Mesothelial cell of epicardium (in vitro differentiated cells): ENCODE data around the gene XIRP2. TPM values are rescaled to one million over a fixed set of nuclear protein-coding genes. Genes with fewer than 3 reads are reported as not detected.

ENCODE experiments used
- DNase-seq, 2 experiments: peaks; one replicate each; pipeline ENCODE4 v3.0.0; 2021; ENCODE audit warnings: low spot score in 2 of 2; ENCODE audit not compliant: unreplicated experiment in 2 of 2
- H3K27ac Mint-ChIP-seq: 2 replicates; pipeline ENCODE4 v1.8.0; 2021; ENCODE audit warnings: mixed read lengths
- H3K27me3 Mint-ChIP-seq: 2 replicates; pipeline ENCODE4 v1.8.0; 2021; ENCODE audit warnings: low read depth, mixed read lengths
- H3K36me3 Mint-ChIP-seq: 2 replicates; pipeline ENCODE4 v1.8.0; 2021; ENCODE audit warnings: mixed read lengths
- H3K4me1 Mint-ChIP-seq: 2 replicates; pipeline ENCODE4 v1.8.0; 2021; ENCODE audit warnings: mixed read lengths
- H3K4me3 Mint-ChIP-seq: 2 replicates; pipeline ENCODE4 v1.8.0; 2021; ENCODE audit warnings: mild to moderate bottlenecking, moderate library complexity, mixed read lengths
- H3K9me3 Mint-ChIP-seq: 2 replicates; pipeline ENCODE4 v1.8.0; 2021; ENCODE audit warnings: mixed read lengths
- total RNA-seq: library from RNA; stranded (reverse); gene quantifications from 3 replicates; pipeline ENCODE4 v1.2.1, GENCODE V29; 2021
- TF ChIP-seq, protein P1 (sequence below): fragments of 200-600 bp; sonication (generic); IDR thresholded peaks from one replicate; pipeline ENCODE4 v1.5.0; 2021; ENCODE audit warnings: antibody characterized with exemption; ENCODE audit not compliant: unreplicated experiment

XIRP2 gene
- total RNA-seq, 1 donor from 2014 or later = not detected

DNA sequence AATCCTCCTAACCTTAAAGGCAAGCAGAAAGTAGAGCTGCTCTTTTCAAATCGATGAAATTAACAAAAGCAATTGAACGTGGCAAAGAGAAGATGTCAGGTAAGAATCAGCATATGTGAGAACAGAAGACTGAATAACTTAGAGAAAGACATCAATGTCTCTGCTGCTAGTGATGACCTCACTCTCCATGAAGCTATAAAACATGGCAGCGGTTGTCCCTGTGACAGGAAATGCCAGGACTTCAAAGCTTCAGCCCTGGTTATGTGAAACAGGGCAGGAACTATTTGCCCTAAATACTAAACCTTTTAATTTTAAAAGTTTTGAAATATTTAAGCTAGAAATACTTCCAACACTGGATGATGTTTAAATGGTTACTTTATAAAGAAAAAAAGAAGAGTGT is 383.7 kb downstream of the XIRP2 start:
- no peak overlapping the region for H3K4me3 Mint-ChIP-seq
- H3K27me3 Mint-ChIP-seq = peaks cover 6% of the 10 kb centered on the region
- no peaks in the 10 kb centered on the region for H3K36me3 Mint-ChIP-seq
- TF ChIP-seq, protein P1, sequence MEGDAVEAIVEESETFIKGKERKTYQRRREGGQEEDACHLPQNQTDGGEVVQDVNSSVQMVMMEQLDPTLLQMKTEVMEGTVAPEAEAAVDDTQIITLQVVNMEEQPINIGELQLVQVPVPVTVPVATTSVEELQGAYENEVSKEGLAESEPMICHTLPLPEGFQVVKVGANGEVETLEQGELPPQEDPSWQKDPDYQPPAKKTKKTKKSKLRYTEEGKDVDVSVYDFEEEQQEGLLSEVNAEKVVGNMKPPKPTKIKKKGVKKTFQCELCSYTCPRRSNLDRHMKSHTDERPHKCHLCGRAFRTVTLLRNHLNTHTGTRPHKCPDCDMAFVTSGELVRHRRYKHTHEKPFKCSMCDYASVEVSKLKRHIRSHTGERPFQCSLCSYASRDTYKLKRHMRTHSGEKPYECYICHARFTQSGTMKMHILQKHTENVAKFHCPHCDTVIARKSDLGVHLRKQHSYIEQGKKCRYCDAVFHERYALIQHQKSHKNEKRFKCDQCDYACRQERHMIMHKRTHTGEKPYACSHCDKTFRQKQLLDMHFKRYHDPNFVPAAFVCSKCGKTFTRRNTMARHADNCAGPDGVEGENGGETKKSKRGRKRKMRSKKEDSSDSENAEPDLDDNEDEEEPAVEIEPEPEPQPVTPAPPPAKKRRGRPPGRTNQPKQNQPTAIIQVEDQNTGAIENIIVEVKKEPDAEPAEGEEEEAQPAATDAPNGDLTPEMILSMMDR = no peak
- H3K9me3 Mint-ChIP-seq = peaks cover 24% of the 10 kb centered on the region
- DNase-seq = no peak
- no peak overlapping the region for H3K27ac Mint-ChIP-seq
- H3K4me1 Mint-ChIP-seq = peaks cover 2% of the 10 kb centered on the region

DNA sequence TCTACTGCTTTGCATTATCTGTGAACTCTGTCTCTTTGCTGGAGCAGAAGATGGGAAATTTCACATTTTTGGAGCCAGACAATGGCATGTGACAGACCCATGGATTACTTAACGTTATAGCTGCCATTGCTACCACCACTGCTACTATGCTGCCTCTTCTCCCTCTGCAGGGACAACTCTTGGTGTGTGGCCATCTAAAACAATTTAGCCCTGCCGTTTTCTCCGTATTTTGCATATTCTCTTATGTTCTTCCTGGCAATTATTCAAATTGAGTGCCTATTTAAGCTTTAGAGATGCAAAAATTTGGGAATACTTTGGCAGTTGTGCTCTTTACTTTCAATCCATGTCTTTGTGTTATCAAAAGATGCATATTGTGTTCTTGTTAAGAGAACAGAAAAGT is 386.8 kb downstream of the XIRP2 start:
- TF ChIP-seq, protein P1 = no peak
- H3K9me3 Mint-ChIP-seq = no peaks in the 10 kb centered on the region
- H3K4me1 Mint-ChIP-seq = peaks cover 2% of the 10 kb centered on the region
- H3K27ac Mint-ChIP-seq = no peak overlapping the region
- peaks cover 6% of the 10 kb centered on the region for H3K27me3 Mint-ChIP-seq
- no peak for DNase-seq
- H3K4me3 Mint-ChIP-seq = no peak overlapping the region
- H3K36me3 Mint-ChIP-seq = no peaks in the 10 kb centered on the region

DNA sequence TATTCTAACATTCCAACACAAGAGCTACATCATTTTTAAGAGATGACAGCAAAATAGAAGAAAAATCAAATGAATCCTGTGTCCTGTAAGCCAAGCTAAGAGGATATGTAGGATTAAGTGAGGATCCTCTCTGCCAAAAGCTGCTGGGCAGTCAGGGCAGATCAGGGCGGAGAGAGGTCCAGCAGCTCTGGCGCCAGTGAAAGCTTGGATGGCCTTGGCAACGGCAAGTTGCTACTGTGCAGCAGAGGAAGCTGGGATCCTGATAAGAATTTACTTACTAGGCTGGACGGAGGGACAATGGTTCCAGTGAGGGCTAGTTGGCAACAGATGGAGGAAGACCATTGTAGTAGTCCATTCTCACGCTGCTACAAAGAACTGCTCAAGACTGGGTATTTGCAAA is 391.5 kb downstream of the XIRP2 start:
- TF ChIP-seq, protein P1 = no peak
- H3K27ac Mint-ChIP-seq = no peak overlapping the region
- H3K9me3 Mint-ChIP-seq = no peaks in the 10 kb centered on the region
- H3K4me3 Mint-ChIP-seq = no peak overlapping the region
- no peaks in the 10 kb centered on the region for H3K4me1 Mint-ChIP-seq
- no peak for DNase-seq
- H3K27me3 Mint-ChIP-seq = peaks cover 6% of the 10 kb centered on the region
- no peaks in the 10 kb centered on the region for H3K36me3 Mint-ChIP-seq

DNA sequence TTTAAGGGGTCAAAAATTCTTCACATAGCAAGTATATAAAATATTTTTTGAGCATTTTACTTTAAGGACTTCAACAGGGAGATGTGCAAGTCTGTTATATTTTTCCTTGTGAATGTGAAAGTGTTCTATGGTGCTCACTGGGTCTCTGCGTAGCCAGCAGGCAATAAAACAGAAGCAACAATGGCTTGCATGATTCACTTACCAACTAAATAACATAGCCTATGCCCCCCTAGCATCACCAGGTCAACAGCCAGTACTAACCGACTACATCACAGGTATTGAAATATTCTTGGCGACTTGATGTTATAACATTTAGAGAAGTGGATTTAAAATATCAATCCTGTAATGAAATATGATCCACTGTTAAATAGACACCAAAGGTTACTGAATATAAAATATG is 398.9 kb downstream of the XIRP2 start:
- H3K9me3 Mint-ChIP-seq = no peaks in the 10 kb centered on the region
- DNase-seq = no peak
- H3K4me1 Mint-ChIP-seq = peaks cover under 1% of the 10 kb centered on the region
- peaks cover 44% of the 10 kb centered on the region for H3K27me3 Mint-ChIP-seq
- TF ChIP-seq, protein P1 = no peak
- no peaks in the 10 kb centered on the region for H3K36me3 Mint-ChIP-seq
- H3K4me3 Mint-ChIP-seq = no peak overlapping the region
- H3K27ac Mint-ChIP-seq = no peak overlapping the region

DNA sequence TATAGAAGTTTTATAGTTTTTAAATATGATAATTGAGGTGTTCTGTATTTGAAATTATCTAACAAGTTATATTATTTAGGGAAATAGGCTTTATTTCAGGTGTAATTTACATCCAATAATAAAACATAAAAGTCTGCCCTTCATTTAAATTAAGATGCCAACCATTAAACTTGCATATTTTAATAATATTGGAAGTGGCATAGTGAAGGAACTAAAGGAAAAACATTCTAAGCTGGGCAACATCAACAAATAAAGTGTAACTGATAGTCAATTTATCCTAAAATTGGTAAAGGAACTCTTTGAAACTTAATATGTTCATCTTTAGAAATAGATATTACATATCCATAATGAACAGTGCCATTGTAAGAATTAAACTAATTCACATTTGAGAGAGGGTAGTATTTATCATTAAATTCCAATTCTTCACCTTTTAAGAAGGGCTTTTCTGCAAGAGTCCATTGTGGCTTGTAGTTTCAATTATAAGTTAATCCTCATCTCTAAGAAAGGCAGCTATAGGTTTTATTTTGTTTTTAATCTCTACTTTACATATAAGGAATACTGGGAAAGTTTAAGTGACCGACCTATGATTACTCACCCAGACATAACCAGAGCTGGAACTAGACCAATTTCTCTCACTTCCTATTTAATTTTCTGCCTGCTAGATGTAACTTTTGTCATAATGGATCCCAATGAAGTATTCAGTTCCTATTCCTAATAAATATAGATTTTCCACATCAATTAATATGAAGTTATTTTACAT is 401.6 kb downstream of the XIRP2 start:
- H3K36me3 Mint-ChIP-seq = no peaks in the 10 kb centered on the region
- no peak overlapping the region for H3K4me3 Mint-ChIP-seq
- no peaks in the 10 kb centered on the region for H3K9me3 Mint-ChIP-seq
- no peak for DNase-seq
- peaks cover 14% of the 10 kb centered on the region for H3K4me1 Mint-ChIP-seq
- no peak overlapping the region for H3K27ac Mint-ChIP-seq
- H3K27me3 Mint-ChIP-seq = peaks cover 56% of the 10 kb centered on the region
- TF ChIP-seq, protein P1 = no peak
